Suprapubic skin (tissue), 4 donors: ENCODE results near the gene ERCC1. TPM values are rescaled to one million over a fixed set of nuclear protein-coding genes. Genes with fewer than 3 reads are reported as not detected.
"Not testable (repeated sequence)": the region's sequence is repeated elsewhere in the genome, so short reads cannot be mapped to it uniquely, and the experiment has no call there.

Experiments used
- DNase-seq, 2 donors: peaks; one replicate each; pipeline ENCODE4 v3.0.0-alpha.2; 2019; ENCODE audit warnings: low spot score in 2 of 2
- H3K27ac ChIP-seq: fragments of 200-600 bp; sonication (generic); one replicate; pipeline ENCODE4 v1.5.1; 2019
- H3K27me3 ChIP-seq: fragments of 200-600 bp; sonication (generic); one replicate; pipeline ENCODE4 v1.5.1; 2019
- H3K36me3 ChIP-seq: fragments of 200-600 bp; sonication (generic); one replicate; pipeline ENCODE4 v1.5.1; 2019
- H3K4me1 ChIP-seq: fragments of 200-600 bp; sonication (generic); one replicate; pipeline ENCODE4 v1.5.1; 2019
- H3K4me3 ChIP-seq: fragments of 200-600 bp; sonication (generic); one replicate; pipeline ENCODE4 v1.5.1; 2019; ENCODE audit warnings: mild to moderate bottlenecking
- H3K9me3 ChIP-seq: fragments of 200-600 bp; sonication (generic); one replicate; pipeline ENCODE4 v1.5.1; 2019
- CTCF ChIP-seq, 2 donors: fragments of 200-600 bp in 1 of 2; fragments of 450-650 bp in 1 of 2; sonication (generic) in 1 of 2; IDR thresholded peaks; one replicate each; pipeline ENCODE4 v1.5.1; 2016 to 2019; ENCODE audit warnings: antibody characterized with exemption in 2 of 2, mild to moderate bottlenecking in 1 of 2, moderate library complexity in 1 of 2
- EP300 ChIP-seq: sonication (generic); formaldehyde crosslinking; IDR thresholded peaks from one replicate; pipeline ENCODE4 v1.6.1; 2017; ENCODE audit warnings: antibody characterized with exemption
- POLR2A ChIP-seq, 2 donors: fragments of 450-650 bp; IDR thresholded peaks; one replicate each; pipeline ENCODE4 v1.6.1; 2017; ENCODE audit warnings: antibody characterized with exemption in 2 of 2, mild to moderate bottlenecking in 2 of 2, moderate library complexity in 2 of 2
- POLR2AphosphoS5 ChIP-seq, 3 donors: sonication (generic); formaldehyde crosslinking; IDR thresholded peaks; one replicate each; pipeline ENCODE4 v1.6.1; 2017; ENCODE audit warnings: antibody characterized with exemption in 3 of 3
- WGBS: methylation state at CpG from one replicate; pipeline ENCODE4 v1.1.5; 2018; 5-methylcytosine and 5-hydroxymethylcytosine counted together
- total RNA-seq, 4 donors: library from RNA; depleted of rRNA; stranded (reverse); fragments of >200 nt; gene quantifications; one replicate each; pipeline ENCODE4 v1.1.0, GENCODE V29; 2016

ERCC1 gene
- total RNA-seq, 4 donors from 2014 or later: 102 to 120 (median 106) TPM

DNA sequence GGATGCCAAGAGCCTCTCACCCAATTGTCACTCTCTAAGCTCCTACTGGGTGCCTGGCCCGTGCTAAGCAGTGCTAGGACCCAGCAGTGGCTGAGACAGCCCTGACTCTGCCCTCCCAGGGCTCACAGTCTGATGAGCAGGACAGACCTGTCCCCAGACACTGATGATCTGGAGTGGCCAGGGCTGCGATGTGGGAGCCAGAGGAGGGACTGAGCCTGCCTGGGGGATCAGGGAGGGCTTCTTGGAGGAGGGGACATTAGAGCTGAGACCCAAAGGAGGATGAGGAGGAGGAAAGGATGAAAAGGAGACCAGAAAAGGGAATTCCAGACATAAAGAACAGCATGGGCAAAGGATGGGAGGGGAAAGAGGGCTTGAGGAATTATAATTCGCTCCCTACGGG lies 6.6 kb downstream of the ERCC1 start:
- WGBS: 89% methylated on average over 4 of the region's 4 CpGs

GRCh38 chr19:45414468-45414867 lies 9.2 kb downstream of the ERCC1 start:
- H3K27me3 ChIP-seq: no peaks in the 10 kb centered on the region
- DNase-seq: no peak
- peaks cover 81% of the 10 kb centered on the region for H3K36me3 ChIP-seq
- no peaks in the 10 kb centered on the region for H3K9me3 ChIP-seq
- no peak overlapping the region for H3K4me3 ChIP-seq
- TF ChIP-seq EP300 (no peak), POLR2A (IDR thresholded peaks at IDR 0.05) (no peak)
- H3K4me1 ChIP-seq: peaks cover 10% of the 10 kb centered on the region
- WGBS: 95% methylated on average over 8 of the region's 8 CpGs
- H3K27ac ChIP-seq: no peak overlapping the region

More for the DNA sequence above, 6.6 kb downstream of the ERCC1 start:
- no peak for DNase-seq
- H3K4me1 ChIP-seq: peaks cover 22% of the 10 kb centered on the region
- no peaks in the 10 kb centered on the region for H3K9me3 ChIP-seq
- H3K27me3 ChIP-seq: no peaks in the 10 kb centered on the region
- no peak for TF ChIP-seq POLR2A (IDR thresholded peaks at IDR 0.05)
- H3K27ac ChIP-seq: no peak overlapping the region
- H3K4me3 ChIP-seq: no peak overlapping the region
- peaks cover 85% of the 10 kb centered on the region for H3K36me3 ChIP-seq

DNA sequence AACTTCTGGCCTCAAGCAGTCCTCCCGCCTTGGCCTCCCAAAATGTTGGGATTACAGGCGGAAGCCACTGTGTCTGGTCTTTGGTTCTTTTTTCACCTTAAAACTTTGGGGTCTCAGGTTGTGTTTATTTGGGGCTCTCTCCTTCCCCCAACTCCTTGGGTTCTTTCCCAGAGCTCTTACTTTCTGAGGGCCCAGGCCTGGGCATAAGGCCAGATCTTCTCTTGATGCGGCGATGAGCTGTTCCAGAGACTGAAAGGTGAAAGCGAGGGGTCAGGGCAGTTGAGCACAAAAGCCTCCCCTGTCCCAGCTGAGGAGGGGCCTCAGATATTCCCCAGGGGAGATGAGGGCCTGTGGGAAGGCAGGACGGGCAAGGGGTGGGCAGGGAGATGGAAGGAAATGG lies 10.2 kb downstream of the ERCC1 start:
- DNase-seq: no peak
- Histone ChIP-seq H3K36me3 (peaks cover 78% of the 10 kb centered on the region), H3K4me1 (peaks cover 8% of the 10 kb centered on the region), H3K9me3 (no peaks in the 10 kb centered on the region), H3K27me3 (no peaks in the 10 kb centered on the region), H3K27ac (no peak overlapping the region), H3K4me3 (no peak overlapping the region)
- TF ChIP-seq EP300 (no peak), CTCF (IDR thresholded peaks at IDR 0.05) (no peak), POLR2A (IDR thresholded peaks at IDR 0.05) (no peak), POLR2AphosphoS5 (IDR thresholded peaks at IDR 0.05) (no peak)
- WGBS: 91% methylated on average over 6 of the region's 6 CpGs

DNA sequence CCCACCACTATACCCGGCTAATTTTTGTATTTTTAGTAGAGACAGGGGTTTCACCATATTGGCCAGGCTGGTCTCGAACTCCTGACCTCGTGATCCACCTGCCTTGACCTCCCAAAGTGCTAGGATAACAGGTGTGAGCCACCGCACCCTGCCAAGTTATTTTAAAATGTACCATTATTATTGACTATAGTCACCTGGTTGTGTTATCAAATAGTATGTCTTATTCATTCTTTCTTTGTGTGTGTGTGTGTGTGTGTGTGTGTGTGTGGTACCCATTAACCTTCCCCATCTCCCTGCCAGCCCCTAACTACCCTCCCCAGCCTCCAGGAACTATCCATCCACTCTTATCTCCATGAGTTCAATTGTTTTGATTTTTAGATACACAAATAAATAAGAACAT lies 13.4 kb downstream of the ERCC1 start:
- not testable (repeated sequence) for H3K9me3 ChIP-seq, H3K27ac ChIP-seq, H3K27me3 ChIP-seq, DNase-seq, H3K4me3 ChIP-seq
- 95% methylated on average over 4 of the region's 4 CpGs for WGBS
- Histone ChIP-seq H3K36me3 (peaks cover 50% of the 10 kb centered on the region), H3K4me1 (peaks cover 23% of the 10 kb centered on the region)

GRCh38 chr19:45409557-45409920 lies 14.2 kb downstream of the ERCC1 start:
- Histone ChIP-seq H3K27me3 (no peaks in the 10 kb centered on the region), H3K36me3 (peaks cover 45% of the 10 kb centered on the region), H3K27ac (no peak overlapping the region), H3K4me1 (peaks cover 29% of the 10 kb centered on the region), H3K4me3 (no peak overlapping the region), H3K9me3 (no peaks in the 10 kb centered on the region)
- TF ChIP-seq EP300: no peak
- TF ChIP-seq POLR2AphosphoS5 (IDR thresholded peaks at IDR 0.05): no peak
- no peak for TF ChIP-seq POLR2A (IDR thresholded peaks at IDR 0.05)
- TF ChIP-seq CTCF (IDR thresholded peaks at IDR 0.05): no peak
- DNase-seq: no peak
- WGBS: 51% methylated on average over 4 of the region's 4 CpGs

- peaks cover 32% of the 10 kb centered on the region for H3K4me1 ChIP-seq
These were observed 14.7 kb downstream of the ERCC1 start for GRCh38 chr19:45408830-45409556.

More at GRCh38 chr19:45408830-45409556, 14.7 kb downstream of the ERCC1 start:
- Histone ChIP-seq H3K27me3 (no peaks in the 10 kb centered on the region), H3K9me3 (no peaks in the 10 kb centered on the region), H3K27ac (no peak overlapping the region), H3K4me3 (no peak overlapping the region), H3K36me3 (peaks cover 39% of the 10 kb centered on the region)
- 65% methylated on average over 15 of the region's 15 CpGs for WGBS
- DNase-seq: no peak
- TF ChIP-seq POLR2AphosphoS5 (IDR thresholded peaks at IDR 0.05): no peak
- no peak for TF ChIP-seq POLR2A (IDR thresholded peaks at IDR 0.05)
- TF ChIP-seq EP300: no peak
- TF ChIP-seq CTCF (IDR thresholded peaks at IDR 0.05): no peak
